ENCODE results near the gene HS3ST6. TPM values are rescaled to one million over a fixed set of nuclear protein-coding genes. Genes with fewer than 3 reads are reported as not detected.
A peak's percentile ranks its signal among the peaks of the same experiment; 100 is the strongest.

Gene HS3ST6
- total and polyA plus RNA-seq, 9 of the 15 experiments (the other 6 are each of a cell fraction or from before 2014, with no cell fraction given), result not detected

- TF ChIP-seq MGA (IDR thresholded peaks at IDR 0.05) (peak; percentile 71), MCM2 (IDR thresholded peaks at IDR 0.05; ENCODE audit: low read depth) (no peak), NR0B1 (IDR thresholded peaks at IDR 0.05; ENCODE audit: partially characterized antibody) (no peak), RBM39 (optimal IDR thresholded peaks at IDR 0.05; ENCODE audit: low read depth, low read length) (no peak), ZNF551 (CRISPR knock-in tag; IDR thresholded peaks at IDR 0.05) (no peak), SMARCE1 (IDR thresholded peaks at IDR 0.05) (peak; percentile 68; the same call in 1 of the 2 replicates), ZNF280B (CRISPR knock-in tag; IDR thresholded peaks at IDR 0.05) (no peak), ZNF449 (CRISPR knock-in tag; IDR thresholded peaks at IDR 0.05) (no peak), ATF1 (CRISPR knock-in tag; IDR thresholded peaks at IDR 0.05) (no peak), ATF1 (tag; IDR thresholded peaks at IDR 0.05) (no peak), ELF1 (tag; IDR thresholded peaks at IDR 0.05) (no peak), ZNF511 (CRISPR knock-in tag; IDR thresholded peaks at IDR 0.05) (peak; percentile 69; the same call in 1 of the 2 replicates)
Observed at GRCh38 chr16:1871974-1872635, 46.1 kb downstream of the HS3ST6 start, which contains the start of gene MEIOB (continued).
